ENCODE measurements around the gene KRT76. TPM values are rescaled to one million over a fixed set of nuclear protein-coding genes. Genes with fewer than 3 reads are reported as not detected.

KRT76 gene
- polyA plus RNA-seq (ENCODE audit: low read depth in 6 of 6): not detected

DNA sequence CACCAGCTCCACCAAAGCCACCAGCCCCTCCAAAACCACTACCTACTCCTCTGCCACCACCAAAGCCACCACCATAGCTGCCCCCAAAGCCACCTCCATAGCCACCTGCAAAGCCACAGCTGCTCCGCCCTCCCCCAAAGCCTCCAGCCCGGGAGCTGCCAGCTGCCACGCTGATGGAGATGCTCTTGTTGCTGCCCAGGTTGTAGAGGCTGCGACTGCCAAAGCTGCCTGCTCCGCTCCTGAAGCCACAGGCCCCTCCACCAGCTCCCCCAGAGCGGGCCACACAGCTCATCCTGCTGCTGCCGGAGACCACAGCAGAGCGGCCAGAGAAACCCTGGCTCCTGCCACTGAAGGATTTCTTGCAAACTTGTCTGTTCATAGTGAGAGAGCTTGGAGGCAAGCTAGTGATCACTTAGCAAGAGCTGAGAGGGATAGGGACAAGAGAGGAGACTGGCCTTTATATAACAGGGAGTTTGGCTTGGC, at the start of gene KRT76:
Gene KRT76 (minus strand): TSS at position 433 of the 483 bp plus-strand sequence. CDS start 54 bp downstream, at position 379.
- no peaks in the 10 kb centered on the region for H3K36me3 Mint-ChIP-seq
- no peak within 1 kb of the TSS for H3K27ac Mint-ChIP-seq
- no peak for DNase-seq
- no peaks in the 10 kb centered on the region for H3K9me3 Mint-ChIP-seq
- peaks cover 33 to 35% (median 35%) of the 10 kb centered on the region in 3 donors for H3K27me3 Mint-ChIP-seq
- H3K4me1 Mint-ChIP-seq: no peaks in the 10 kb centered on the region
- ATAC-seq (ENCODE audit: low read depth in 2 of 2): no peak
- no peak within 1 kb of the TSS for H3K4me3 Mint-ChIP-seq

GRCh38 chr12:52825961-52826360, 48.8 kb upstream of the KRT76 start:
- Mint-ChIP-seq H3K4me3 (peak overlapping the region in 1 of 8 donors; percentile 42), H3K27me3 (peaks cover 13 to 52% (median 16%) of the 10 kb centered on the region in 3 donors), H3K27ac (no peak overlapping the region), H3K9me3 (no peaks in the 10 kb centered on the region), H3K36me3 (no peaks in the 10 kb centered on the region), H3K4me1 (no peaks in the 10 kb centered on the region)
- DNase-seq (no peak), ATAC-seq (ENCODE audit: low read depth in 2 of 2) (no peak)

DNA sequence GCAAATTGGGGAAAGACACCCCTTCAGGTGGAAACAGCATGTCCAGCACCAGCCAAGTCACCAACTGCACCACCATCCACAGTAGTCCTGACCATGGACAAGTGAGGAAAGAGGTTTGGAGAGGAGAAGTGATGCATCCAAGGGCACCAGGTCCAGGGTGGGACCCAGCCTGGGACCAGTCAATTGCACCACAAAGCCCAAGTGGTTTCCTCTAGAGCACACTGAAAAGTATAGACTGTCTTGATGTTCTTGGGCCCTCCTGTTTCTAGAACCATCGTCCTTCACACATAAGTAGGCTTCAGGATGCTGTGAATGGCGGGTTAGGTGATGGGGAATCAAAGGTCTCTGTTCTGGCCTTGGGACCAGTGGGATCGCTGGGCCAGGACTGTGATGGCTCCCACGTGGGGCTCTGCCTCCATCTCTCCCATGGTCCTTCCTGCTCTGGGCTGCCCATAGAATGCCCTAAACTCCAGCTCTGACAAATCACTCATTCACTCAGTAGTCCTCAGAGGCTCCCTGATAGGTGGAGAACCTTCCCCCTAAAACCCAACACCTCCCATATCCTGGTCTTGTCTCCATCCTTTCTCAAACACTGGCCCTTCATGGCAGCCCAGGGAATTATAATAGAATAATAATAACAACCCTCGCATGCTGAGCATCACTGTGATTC, 47.7 kb upstream of the KRT76 start:
- Mint-ChIP-seq H3K9me3 (no peaks in the 10 kb centered on the region), H3K36me3 (no peaks in the 10 kb centered on the region), H3K4me1 (no peaks in the 10 kb centered on the region), H3K27me3 (peaks cover 11 to 56% (median 13%) of the 10 kb centered on the region in 3 donors), H3K4me3 (no peak overlapping the region), H3K27ac (no peak overlapping the region)
- no peak for DNase-seq
- ATAC-seq (ENCODE audit: low read depth in 2 of 2): no peak

DNA sequence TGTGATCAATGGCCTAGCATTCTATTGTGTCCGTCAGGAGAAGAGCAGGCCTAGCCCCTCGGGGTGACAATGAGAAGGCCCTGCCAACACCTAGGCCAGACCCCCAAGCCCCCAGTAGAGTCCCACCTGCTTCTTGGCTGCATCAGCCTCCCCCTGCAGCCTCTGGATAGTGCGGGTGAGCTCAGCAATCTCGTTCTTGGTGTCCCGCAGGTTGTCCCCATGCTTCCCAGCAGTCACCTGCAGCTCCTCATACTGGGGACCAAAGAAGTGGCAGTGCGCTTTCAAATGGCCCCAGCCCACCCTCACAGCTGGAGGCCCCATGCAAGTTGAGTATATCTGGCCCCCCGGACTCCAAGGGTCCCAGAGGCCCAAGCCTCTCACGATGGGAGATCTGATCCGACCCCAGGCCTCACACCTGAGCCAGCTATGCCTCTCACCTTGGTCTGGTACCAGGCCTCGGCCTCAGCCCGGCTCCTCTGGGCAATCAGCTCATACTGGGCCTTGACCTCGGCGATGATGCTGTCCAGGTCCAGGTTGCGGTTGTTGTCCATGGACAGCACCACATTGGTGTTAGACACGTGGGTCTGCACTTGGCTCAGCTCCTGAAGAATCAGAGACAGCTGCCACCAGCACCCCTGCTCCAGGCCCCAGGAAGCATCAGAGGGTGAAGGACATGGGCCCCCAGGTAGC, 46.8 kb upstream of the KRT76 start:
- Mint-ChIP-seq H3K27me3 (peaks cover 13 to 64% (median 19%) of the 10 kb centered on the region in 3 donors), H3K36me3 (no peaks in the 10 kb centered on the region), H3K4me1 (no peaks in the 10 kb centered on the region), H3K27ac (no peak overlapping the region), H3K4me3 (no peak overlapping the region), H3K9me3 (no peaks in the 10 kb centered on the region)
- DNase-seq (no peak), ATAC-seq (ENCODE audit: low read depth in 2 of 2) (no peak)

GRCh38 chr12:52822771-52823510, 45.8 kb upstream of the KRT76 start:
- Mint-ChIP-seq H3K4me3 (no peak overlapping the region), H3K9me3 (no peaks in the 10 kb centered on the region), H3K27ac (no peak overlapping the region), H3K27me3 (peaks cover 17 to 74% (median 29%) of the 10 kb centered on the region in 3 donors), H3K36me3 (no peaks in the 10 kb centered on the region), H3K4me1 (no peaks in the 10 kb centered on the region)
- ATAC-seq (ENCODE audit: low read depth in 2 of 2) (no peak), DNase-seq (no peak)

GRCh38 chr12:52821826-52822660, 44.9 kb upstream of the KRT76 start:
- H3K27me3 Mint-ChIP-seq: peaks cover 16 to 77% (median 31%) of the 10 kb centered on the region in 3 donors
- no peaks in the 10 kb centered on the region for H3K36me3 Mint-ChIP-seq
- H3K27ac Mint-ChIP-seq: no peak overlapping the region
- no peaks in the 10 kb centered on the region for H3K4me1 Mint-ChIP-seq
- DNase-seq (no peak), ATAC-seq (ENCODE audit: low read depth in 2 of 2) (no peak)
- no peaks in the 10 kb centered on the region for H3K9me3 Mint-ChIP-seq
- H3K4me3 Mint-ChIP-seq: no peak overlapping the region

GRCh38 chr12:52821071-52821730, 44.1 kb upstream of the KRT76 start:
- Mint-ChIP-seq H3K4me3 (no peak overlapping the region), H3K4me1 (no peaks in the 10 kb centered on the region), H3K9me3 (no peaks in the 10 kb centered on the region), H3K36me3 (no peaks in the 10 kb centered on the region), H3K27me3 (peaks cover 12 to 70% (median 28%) of the 10 kb centered on the region in 3 donors), H3K27ac (no peak overlapping the region)
- DNase-seq (no peak), ATAC-seq (ENCODE audit: low read depth in 2 of 2) (no peak)

GRCh38 chr12:52820521-52820920, 43.4 kb upstream of the KRT76 start:
- Mint-ChIP-seq H3K4me3 (no peak overlapping the region), H3K9me3 (no peaks in the 10 kb centered on the region), H3K27me3 (peaks cover 12 to 63% (median 28%) of the 10 kb centered on the region in 3 donors), H3K4me1 (no peaks in the 10 kb centered on the region), H3K27ac (peak overlapping the region in 1 of 6 donors; percentile 54), H3K36me3 (no peaks in the 10 kb centered on the region)
- ATAC-seq (ENCODE audit: low read depth in 2 of 2): no peak
- no peak for DNase-seq

- no peak for ATAC-seq (ENCODE audit: low read depth in 2 of 2)
Observed at GRCh38 chr12:52819731-52820510, 42.8 kb upstream of the KRT76 start.

GRCh38 chr12:52818887-52819420, 41.8 kb upstream of the KRT76 start:
- no peaks in the 10 kb centered on the region for H3K9me3 Mint-ChIP-seq
- ATAC-seq (ENCODE audit: low read depth in 2 of 2): no peak

More at GRCh38 chr12:52819731-52820510, 42.8 kb upstream of the KRT76 start:
- H3K27me3 Mint-ChIP-seq: peaks cover 12 to 57% (median 28%) of the 10 kb centered on the region in 3 donors
- H3K27ac Mint-ChIP-seq: no peak overlapping the region
- no peak for DNase-seq
- H3K4me3 Mint-ChIP-seq: no peak overlapping the region
- no peaks in the 10 kb centered on the region for H3K36me3 Mint-ChIP-seq
- no peaks in the 10 kb centered on the region for H3K4me1 Mint-ChIP-seq
- no peaks in the 10 kb centered on the region for H3K9me3 Mint-ChIP-seq

DNA sequence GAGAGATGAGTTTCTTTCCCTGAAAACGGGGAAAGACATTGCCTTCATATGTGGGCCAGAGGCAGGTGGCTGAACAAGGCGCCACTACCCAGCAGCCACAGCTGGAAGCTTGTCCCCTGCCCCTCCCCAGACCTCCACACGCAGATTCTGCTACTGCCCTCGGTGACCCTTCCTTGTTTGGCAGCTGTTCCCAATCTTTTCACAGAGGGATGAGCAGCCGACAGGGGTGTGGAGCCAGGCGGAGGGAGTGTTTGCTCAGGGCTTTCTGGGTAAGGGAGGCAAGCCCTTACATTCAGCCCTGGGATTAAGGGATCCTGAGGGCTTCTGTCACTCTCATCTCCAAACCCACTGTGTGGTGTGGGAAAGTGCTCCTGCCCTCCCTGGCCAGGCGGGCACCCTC, 41.2 kb upstream of the KRT76 start:
- DNase-seq: no peak
- H3K4me3 Mint-ChIP-seq: no peak overlapping the region
- H3K4me1 Mint-ChIP-seq: no peaks in the 10 kb centered on the region
- H3K27ac Mint-ChIP-seq: no peak overlapping the region
- no peak for ATAC-seq (ENCODE audit: low read depth in 2 of 2)
- no peaks in the 10 kb centered on the region for H3K36me3 Mint-ChIP-seq
- no peaks in the 10 kb centered on the region for H3K9me3 Mint-ChIP-seq
- peaks cover 12 to 61% (median 28%) of the 10 kb centered on the region in 3 donors for H3K27me3 Mint-ChIP-seq

More at GRCh38 chr12:52818887-52819420, 41.8 kb upstream of the KRT76 start:
- Mint-ChIP-seq H3K4me3 (no peak overlapping the region), H3K27me3 (peaks cover 12 to 62% (median 28%) of the 10 kb centered on the region in 3 donors), H3K36me3 (no peaks in the 10 kb centered on the region), H3K4me1 (no peaks in the 10 kb centered on the region), H3K27ac (no peak overlapping the region)
- DNase-seq: no peak

All from naive B cell (primary cell).